ENCODE measurements around the gene ZNF385A. TPM values are rescaled to one million over a fixed set of nuclear protein-coding genes. Genes with fewer than 3 reads are reported as not detected.

ZNF385A gene
- total and polyA plus RNA-seq, 9 of the 15 experiments (the other 6 are each of a cell fraction or from before 2014, with no cell fraction given): 1.0 to 111 (median 7.7) TPM

- TF ChIP-seq SREBF1 (IDR thresholded peaks at IDR 0.05; ENCODE audit: borderline replicate concordance, low read depth, low read length) (no peak), CBX3 (IDR thresholded peaks at IDR 0.05; ENCODE audit: borderline replicate concordance in 1 of 2, low read length in 2 of 2) (peak in 1 of 2 experiments; percentile 79; a peak in 2 of 3 replicates), MLLT1 (IDR thresholded peaks at IDR 0.05) (peak; percentile 87 to 95; a peak in 3 of 4 replicates), TEAD4 (IDR thresholded peaks at IDR 0.05; ENCODE audit: low read length) (peak; percentile 13; the same call in 1 of the 2 replicates), TEAD4 (CRISPR knock-in tag; IDR thresholded peaks at IDR 0.05; ENCODE audit: borderline replicate concordance) (no peak), ZFP36 (IDR thresholded peaks at IDR 0.05; ENCODE audit: low read depth, low read length, partially characterized antibody) (no peak), TFAM (CRISPR knock-in tag; conservative IDR thresholded peaks at IDR 0.05) (no peak), FOXA3 (CRISPR knock-in tag; conservative IDR thresholded peaks at IDR 0.05 in 1 of 2, IDR thresholded peaks at IDR 0.05 in 1 of 2) (peak in 1 of 2 experiments; percentile 61; a peak in 1 of 4 replicates), STAT5A (IDR thresholded peaks at IDR 0.05; ENCODE audit: borderline replicate concordance, low read length) (no peak; the same call in 1 of the 2 replicates), ZNF592 (IDR thresholded peaks at IDR 0.05) (peak; percentile 16; the same call in 1 of the 2 replicates), ATF7 (IDR thresholded peaks at IDR 0.05) (peak; percentile 48; the same call in 1 of the 2 replicates), HMG20A (CRISPR knock-in tag; conservative IDR thresholded peaks at IDR 0.05) (no peak), USF1 (CRISPR knock-in tag; IDR thresholded peaks at IDR 0.05) (peak; percentile 91), ZC3H4 (CRISPR knock-in tag; IDR thresholded peaks at IDR 0.05; ENCODE audit: borderline replicate concordance) (no peak), ERF (CRISPR knock-in tag; IDR thresholded peaks at IDR 0.05) (peak; percentile 85), ELF4 (CRISPR knock-in tag; IDR thresholded peaks at IDR 0.05) (peak; percentile 81; the same call in 1 of the 2 replicates)
- TF ChIP-seq, protein P1, sequence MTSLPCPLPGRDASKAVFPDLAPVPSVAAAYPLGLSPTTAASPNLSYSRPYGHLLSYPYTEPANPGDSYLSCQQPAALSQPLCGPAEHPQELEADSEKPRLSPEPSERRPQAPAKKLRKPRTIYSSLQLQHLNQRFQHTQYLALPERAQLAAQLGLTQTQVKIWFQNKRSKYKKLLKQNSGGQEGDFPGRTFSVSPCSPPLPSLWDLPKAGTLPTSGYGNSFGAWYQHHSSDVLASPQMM (CRISPR knock-in tag; IDR thresholded peaks at IDR 0.05): no peak
Observed at GRCh38 chr12:54324617-54325441, 59.7 kb downstream of the ZNF385A start, which contains the start of gene COPZ1 (continued).
